HUES48 (cell line): Measurements from ENCODE around the gene RELL1.

ENCODE experiments used
- H3K27ac ChIP-seq: one replicate; pipeline ENCODE4 v1.7.0; 2013; ENCODE audit warnings: low read depth, low read length, inconsistent platforms
- H3K27me3 ChIP-seq: 2 replicates; pipeline ENCODE4 v1.6.1; 2013; ENCODE audit warnings: mild to moderate bottlenecking, low read length; ENCODE audit not compliant: control insufficient read depth, insufficient read depth
- H3K36me3 ChIP-seq: 2 replicates; pipeline ENCODE4 v1.6.1; 2013; ENCODE audit warnings: low read length; ENCODE audit not compliant: control insufficient read depth, insufficient read depth
- H3K4me1 ChIP-seq: 2 replicates; pipeline ENCODE4 v1.6.1; 2013; ENCODE audit warnings: mild to moderate bottlenecking, low read length; ENCODE audit not compliant: control insufficient read depth, insufficient read depth
- H3K4me3 ChIP-seq: 2 replicates; pipeline ENCODE4 v1.5.1; 2013; ENCODE audit warnings: mild to moderate bottlenecking, low read depth, low read length
- H3K9ac ChIP-seq: 2 replicates; pipeline ENCODE4 v1.6.1; 2013; ENCODE audit warnings: mild to moderate bottlenecking, low read depth, low read length, moderate library complexity
- H3K9me3 ChIP-seq: 2 replicates; pipeline ENCODE4 v1.6.1; 2013; ENCODE audit warnings: low read length; ENCODE audit not compliant: control insufficient read depth, insufficient read depth

RELL1 gene

GRCh38 chr4:37612811-37613210, 73.4 kb downstream of the RELL1 start:
- H3K27me3 ChIP-seq, result no peaks in the 10 kb centered on the region
- H3K4me3 ChIP-seq, result no peak overlapping the region
- H3K9ac ChIP-seq, result no peak overlapping the region
- no peaks in the 10 kb centered on the region for H3K36me3 ChIP-seq
- no peak overlapping the region for H3K27ac ChIP-seq
- no peaks in the 10 kb centered on the region for H3K9me3 ChIP-seq
- peaks cover 6% of the 10 kb centered on the region; the same call in 1 of the 2 replicates for H3K4me1 ChIP-seq

DNA sequence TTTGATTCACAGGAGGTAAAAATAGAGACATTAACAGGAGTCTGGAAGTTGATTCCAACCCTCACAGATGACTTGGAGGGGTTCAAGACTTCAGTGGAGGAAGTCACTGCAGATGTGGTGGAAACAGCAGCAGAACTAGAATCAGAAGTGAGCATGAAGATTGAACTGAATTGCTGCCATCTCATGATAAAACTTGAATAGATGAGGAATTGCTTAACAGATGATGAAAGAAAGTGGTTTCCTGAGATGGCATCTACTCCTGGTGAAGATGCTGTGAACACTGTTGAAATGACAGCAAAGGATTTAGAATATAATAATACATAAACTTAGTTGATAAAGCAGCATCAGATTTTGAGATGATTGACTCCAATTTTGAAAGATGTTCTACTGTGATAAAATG, 76.5 kb downstream of the RELL1 start:
- Histone ChIP-seq H3K4me1 (peaks cover 12% of the 10 kb centered on the region; the same call in 1 of the 2 replicates), H3K4me3 (no peak overlapping the region), H3K9me3 (no peaks in the 10 kb centered on the region), H3K36me3 (no peaks in the 10 kb centered on the region), H3K27me3 (no peaks in the 10 kb centered on the region), H3K9ac (no peak overlapping the region), H3K27ac (no peak overlapping the region)

GRCh38 chr4:37607018-37607417, 79.2 kb downstream of the RELL1 start:
- Histone ChIP-seq H3K27me3 (no peaks in the 10 kb centered on the region), H3K4me3 (no peak overlapping the region), H3K27ac (no peak overlapping the region), H3K9ac (no peak overlapping the region), H3K36me3 (no peaks in the 10 kb centered on the region), H3K9me3 (no peaks in the 10 kb centered on the region), H3K4me1 (peaks cover 6% of the 10 kb centered on the region; the same call in 1 of the 2 replicates)

GRCh38 chr4:37605843-37606565, 80.2 kb downstream of the RELL1 start:
- peaks cover 6% of the 10 kb centered on the region; the same call in 1 of the 2 replicates for H3K4me1 ChIP-seq
- H3K36me3 ChIP-seq, result no peaks in the 10 kb centered on the region
- H3K9ac ChIP-seq, result no peak overlapping the region
- H3K27me3 ChIP-seq, result no peaks in the 10 kb centered on the region
- no peaks in the 10 kb centered on the region for H3K9me3 ChIP-seq
- no peak overlapping the region for H3K4me3 ChIP-seq
- no peak overlapping the region for H3K27ac ChIP-seq

- Histone ChIP-seq H3K4me1 (peaks cover 8% of the 10 kb centered on the region), H3K27ac (no peak overlapping the region), H3K27me3 (no peaks in the 10 kb centered on the region), H3K9ac (no peak overlapping the region), H3K4me3 (no peak overlapping the region), H3K36me3 (no peaks in the 10 kb centered on the region), H3K9me3 (no peaks in the 10 kb centered on the region)
These were observed 81.7 kb downstream of the RELL1 start for GRCh38 chr4:37604461-37604860.

- Histone ChIP-seq H3K4me3 (no peak overlapping the region), H3K36me3 (no peaks in the 10 kb centered on the region), H3K27ac (no peak overlapping the region), H3K9me3 (no peaks in the 10 kb centered on the region), H3K4me1 (peaks cover 13% of the 10 kb centered on the region), H3K27me3 (no peaks in the 10 kb centered on the region), H3K9ac (no peak overlapping the region)
These were observed 82.5 kb downstream of the RELL1 start for GRCh38 chr4:37603711-37604110.

DNA sequence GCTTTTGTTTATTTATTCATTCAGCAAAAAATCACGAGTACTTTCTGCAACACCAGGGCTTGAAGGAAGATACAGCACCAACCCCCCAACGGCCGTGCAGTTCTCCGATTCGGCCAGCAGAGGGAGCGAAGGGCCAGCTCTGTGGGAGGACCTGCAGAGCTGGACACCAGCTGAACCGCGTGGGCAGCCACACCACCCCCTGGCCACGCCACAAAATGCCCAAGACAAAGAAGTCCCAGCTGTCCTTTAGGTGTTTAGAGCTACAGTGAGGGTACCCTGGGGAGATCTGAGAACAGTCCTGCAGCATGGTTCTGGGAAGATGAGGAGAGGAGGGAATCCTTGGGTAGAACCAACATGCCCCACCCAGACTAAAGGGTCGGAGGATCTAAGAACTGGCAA, 83.1 kb downstream of the RELL1 start:
- Histone ChIP-seq H3K9me3 (no peaks in the 10 kb centered on the region), H3K4me1 (peaks cover 13% of the 10 kb centered on the region), H3K4me3 (no peak overlapping the region), H3K9ac (no peak overlapping the region), H3K27me3 (no peaks in the 10 kb centered on the region), H3K27ac (no peak overlapping the region), H3K36me3 (no peaks in the 10 kb centered on the region)

DNA sequence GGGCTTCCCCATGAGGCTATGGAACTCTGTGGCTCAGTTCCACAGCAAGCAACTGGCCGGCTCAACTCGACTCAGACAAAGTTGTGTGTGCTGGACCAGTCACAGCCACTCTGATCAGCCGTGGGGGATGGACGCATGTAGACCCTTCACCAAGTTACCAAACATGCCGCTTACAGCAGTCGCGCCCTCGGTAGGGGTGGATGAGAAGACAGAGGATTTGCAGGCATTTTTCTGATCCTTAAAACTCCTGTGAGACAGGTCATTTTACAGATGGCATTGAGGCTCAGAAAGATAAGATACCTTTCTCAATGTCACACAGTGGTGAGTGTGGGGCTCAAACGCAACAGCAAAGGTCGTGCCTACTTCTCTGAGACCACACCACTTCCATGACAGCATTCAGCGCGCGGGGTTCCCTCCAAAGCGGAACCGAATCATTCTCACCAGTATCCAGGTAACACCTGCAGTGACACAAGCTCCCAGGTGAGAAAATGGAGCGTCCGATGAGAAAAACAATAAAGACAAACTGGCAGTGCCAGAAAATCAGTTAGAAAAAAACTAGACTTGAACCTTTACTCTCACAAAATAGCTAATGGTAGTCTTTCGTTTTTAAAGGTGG, 83.6 kb downstream of the RELL1 start:
- Histone ChIP-seq H3K27me3 (no peaks in the 10 kb centered on the region), H3K9me3 (no peaks in the 10 kb centered on the region), H3K4me1 (peaks cover 13% of the 10 kb centered on the region), H3K9ac (no peak overlapping the region), H3K36me3 (no peaks in the 10 kb centered on the region), H3K27ac (no peak overlapping the region), H3K4me3 (no peak overlapping the region)

DNA sequence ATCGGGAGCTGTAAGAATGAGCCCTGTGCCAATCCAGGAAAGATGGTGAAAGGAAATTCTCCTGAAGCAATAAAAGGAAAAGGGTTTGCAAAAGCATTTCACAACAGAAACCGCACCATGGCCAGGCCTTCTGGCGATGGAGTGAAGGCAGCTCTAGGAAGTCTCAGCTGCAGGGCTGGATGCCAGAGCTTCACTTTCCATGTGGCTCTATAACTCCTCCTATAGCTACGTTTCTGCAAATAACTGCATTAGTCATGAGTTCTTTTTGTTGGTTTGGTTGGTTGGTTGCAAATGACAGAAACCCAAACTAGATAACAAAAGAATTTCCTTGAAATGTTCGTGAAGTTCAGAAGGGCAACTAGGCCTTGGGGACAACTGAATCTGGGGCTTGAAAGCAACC, 84.6 kb downstream of the RELL1 start:
- no peak overlapping the region for H3K27ac ChIP-seq
- peaks cover 7% of the 10 kb centered on the region for H3K4me1 ChIP-seq
- H3K9ac ChIP-seq, result no peak overlapping the region

DNA sequence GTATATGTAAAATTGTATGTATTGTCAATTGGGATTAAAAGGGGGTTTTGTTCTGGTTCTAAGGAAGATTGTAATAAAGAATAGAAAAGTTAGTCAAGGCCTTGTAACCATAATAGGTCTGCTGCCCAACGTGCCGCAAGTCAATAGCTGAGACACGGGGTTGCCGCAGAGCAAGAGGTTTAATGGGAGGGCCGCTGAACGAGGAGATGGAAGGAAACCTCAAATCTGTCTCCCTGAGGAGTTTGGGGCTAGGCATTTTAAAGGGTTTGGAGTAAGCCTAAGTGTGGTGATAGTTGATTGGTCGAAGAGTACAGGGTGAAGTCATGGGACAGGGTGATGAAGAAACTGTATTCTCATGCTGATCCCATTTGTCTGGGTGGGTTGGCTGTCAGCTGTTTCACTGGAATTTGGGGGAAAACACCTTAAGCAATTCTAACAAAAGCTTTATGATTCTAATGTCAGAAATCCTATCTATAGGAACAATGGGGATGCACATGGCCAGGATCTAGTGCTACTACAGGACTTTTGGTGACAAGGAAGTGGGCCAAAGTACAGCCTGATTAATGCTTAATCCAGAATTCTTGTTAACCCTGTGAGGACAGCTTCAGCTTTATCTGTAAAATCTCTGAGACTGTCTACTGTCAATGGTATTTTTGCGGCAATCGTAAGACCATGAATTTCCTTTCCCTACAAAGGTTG, 86.9 kb downstream of the RELL1 start:
- Histone ChIP-seq H3K4me3 (no peak overlapping the region), H3K27me3 (no peaks in the 10 kb centered on the region), H3K27ac (no peak overlapping the region), H3K9me3 (no peaks in the 10 kb centered on the region), H3K9ac (no peak overlapping the region), H3K4me1 (peaks cover 7% of the 10 kb centered on the region), H3K36me3 (no peaks in the 10 kb centered on the region)

More for the DNA sequence above, 84.6 kb downstream of the RELL1 start:
- H3K4me3 ChIP-seq, result no peak overlapping the region
- no peaks in the 10 kb centered on the region for H3K27me3 ChIP-seq
- H3K9me3 ChIP-seq, result no peaks in the 10 kb centered on the region
- no peaks in the 10 kb centered on the region for H3K36me3 ChIP-seq

DNA sequence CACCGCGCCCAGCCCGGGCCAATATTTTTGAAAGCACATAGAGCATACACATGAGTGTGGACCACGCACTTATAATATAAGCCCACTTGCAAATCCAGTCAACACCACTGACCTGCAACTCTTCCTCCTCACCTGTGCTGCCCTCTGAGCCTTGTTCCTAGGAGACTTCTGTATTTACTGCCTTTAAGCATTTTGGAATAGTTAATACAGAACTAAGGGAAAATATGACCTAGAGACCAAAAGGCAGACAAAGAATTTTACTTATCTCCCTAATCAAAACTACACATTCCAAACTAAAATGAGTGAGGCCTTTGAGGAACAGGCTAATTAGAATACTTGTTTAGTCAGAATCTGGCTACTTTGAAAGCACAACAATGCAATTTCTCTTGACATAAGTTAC, 89.1 kb downstream of the RELL1 start:
- peaks cover 7% of the 10 kb centered on the region for H3K4me1 ChIP-seq
- H3K27me3 ChIP-seq, result no peaks in the 10 kb centered on the region
- no peak overlapping the region for H3K9ac ChIP-seq
- no peaks in the 10 kb centered on the region for H3K9me3 ChIP-seq
- no peak overlapping the region for H3K4me3 ChIP-seq
- no peaks in the 10 kb centered on the region for H3K36me3 ChIP-seq
- no peak overlapping the region for H3K27ac ChIP-seq
